ENCODE data around the gene PEPD. TPM values are rescaled to one million over a fixed set of nuclear protein-coding genes. Genes with fewer than 3 reads are reported as not detected.

The PEPD gene
- total RNA-seq, 1 experiment from 2014 or later = 148 TPM

- in situ Hi-C loops (cut with HindIII; ENCODE audit: low pct_unique_long_range_greater_than_20kb, low sequenced_read_pairs) = no loop called here
- no peak for DNase-seq (ENCODE audit: low read depth)
These were observed 173.1 kb downstream of the PEPD start for GRCh38 chr19:33348301-33349010.

DNA sequence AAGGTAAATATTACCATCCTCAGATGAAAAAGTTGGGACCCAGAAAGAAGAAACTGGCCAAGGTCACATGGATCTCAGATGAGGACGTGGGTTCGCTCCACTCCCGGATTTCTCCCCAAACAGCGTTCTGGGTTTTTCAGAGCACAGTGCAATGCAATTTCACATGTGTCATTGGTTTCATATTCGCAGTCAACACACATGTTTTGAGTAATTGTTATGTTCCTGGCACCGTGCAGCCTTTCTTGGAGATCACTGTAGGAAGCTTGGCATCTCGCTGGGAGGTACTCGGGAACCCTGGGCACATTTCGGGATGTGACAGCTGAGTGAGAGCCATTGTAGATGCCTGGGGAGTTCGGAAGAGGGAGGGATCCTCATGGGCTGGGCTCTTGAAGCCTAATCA, 174.3 kb downstream of the PEPD start:
- no peak for DNase-seq (ENCODE audit: low read depth)
- in situ Hi-C loops (cut with HindIII; ENCODE audit: low pct_unique_long_range_greater_than_20kb, low sequenced_read_pairs) = no loop called here

DNA sequence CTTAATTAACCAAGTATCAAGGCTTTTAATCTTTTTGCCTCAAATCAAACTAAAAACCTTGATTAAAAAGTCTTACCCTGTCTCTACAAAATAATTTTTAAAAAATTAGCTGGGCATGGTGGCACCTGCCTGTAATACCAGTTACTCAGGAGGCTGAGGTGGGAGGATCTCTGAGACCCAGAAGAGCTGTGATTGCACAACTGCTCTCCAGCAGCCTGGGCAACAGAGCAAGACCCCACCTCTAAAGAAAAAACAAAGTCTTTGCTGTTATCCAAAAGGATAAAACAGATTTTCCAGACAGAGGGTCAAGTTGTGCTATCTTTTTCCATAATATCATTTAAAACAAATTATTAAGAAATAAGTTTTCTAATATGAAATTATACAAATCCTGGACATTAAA, 174.9 kb downstream of the PEPD start:
- DNase-seq (ENCODE audit: low read depth) = no peak
- in situ Hi-C loops (cut with HindIII; ENCODE audit: low pct_unique_long_range_greater_than_20kb, low sequenced_read_pairs) = no loop called here

- no peak for DNase-seq (ENCODE audit: low read depth)
- in situ Hi-C loops (cut with HindIII; ENCODE audit: low pct_unique_long_range_greater_than_20kb, low sequenced_read_pairs) = no loop called here
These were observed 176.4 kb downstream of the PEPD start for GRCh38 chr19:33345163-33345562.

DNA sequence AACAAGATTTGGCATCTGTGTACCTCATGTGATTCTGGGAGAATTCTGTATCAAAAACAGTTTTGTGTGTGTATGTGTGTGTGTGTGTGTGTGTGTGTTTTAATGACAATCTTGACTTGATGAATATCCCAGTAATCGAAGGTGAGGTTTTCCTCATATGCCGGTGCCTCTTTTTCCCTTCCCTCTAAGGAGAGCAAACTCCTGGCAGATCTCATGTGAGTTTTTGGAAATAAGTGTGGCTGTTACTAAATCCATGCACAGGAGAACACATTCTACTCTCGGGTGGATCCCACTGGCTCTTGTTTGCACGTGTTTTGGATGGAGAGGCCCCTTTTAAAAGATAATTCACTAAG, 177.0 kb downstream of the PEPD start:
- in situ Hi-C loops (cut with HindIII; ENCODE audit: low pct_unique_long_range_greater_than_20kb, low sequenced_read_pairs) = no loop called here
- no peak for DNase-seq (ENCODE audit: low read depth)

DNA sequence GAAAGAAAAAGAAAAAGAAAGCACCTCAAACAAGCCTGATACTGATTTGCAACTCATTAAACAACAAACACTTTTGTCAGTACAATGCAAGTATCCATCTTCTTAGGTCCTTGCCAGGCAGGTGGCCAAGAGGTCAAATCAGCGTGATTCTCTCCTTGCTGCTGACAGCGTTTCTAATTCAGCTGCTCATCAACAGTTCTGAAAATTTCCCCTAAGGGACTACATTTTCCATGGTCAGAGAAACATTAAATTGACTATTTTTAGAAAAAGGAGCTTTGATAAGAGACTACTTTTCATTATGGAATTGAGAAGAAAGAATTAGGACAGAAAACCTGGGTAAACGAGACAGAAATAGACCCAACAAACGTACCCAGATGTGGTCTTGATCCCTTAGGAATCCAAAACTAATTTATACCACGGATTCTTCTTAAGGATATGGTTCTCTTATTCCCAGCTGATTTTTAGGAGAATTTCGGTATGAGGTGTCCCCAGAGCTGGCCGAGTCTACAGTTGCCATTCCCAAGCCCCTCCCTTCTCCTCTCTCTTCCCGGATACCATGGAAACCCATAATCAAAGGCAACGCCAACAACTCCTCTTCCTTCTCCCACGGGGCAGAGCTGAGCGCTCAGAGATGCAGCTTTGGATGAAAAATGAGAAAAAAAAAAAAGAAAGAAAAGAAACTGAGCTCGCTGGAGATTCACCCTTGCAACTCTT, 177.6 kb downstream of the PEPD start:
- no peak for DNase-seq (ENCODE audit: low read depth)
- in situ Hi-C loops (cut with HindIII; ENCODE audit: low pct_unique_long_range_greater_than_20kb, low sequenced_read_pairs) = no loop called here

- in situ Hi-C loops (cut with HindIII; ENCODE audit: low pct_unique_long_range_greater_than_20kb, low sequenced_read_pairs) = no loop called here
- no peak for DNase-seq (ENCODE audit: low read depth)
These were observed 178.3 kb downstream of the PEPD start for GRCh38 chr19:33343301-33343700.

- DNase-seq (ENCODE audit: low read depth) = no peak
- in situ Hi-C loops (cut with HindIII; ENCODE audit: low pct_unique_long_range_greater_than_20kb, low sequenced_read_pairs) = no loop called here
These were observed 180.6 kb downstream of the PEPD start for GRCh38 chr19:33340991-33341390.

GRCh38 chr19:33339016-33339984, 182.3 kb downstream of the PEPD start:
- no peak for DNase-seq (ENCODE audit: low read depth)
- in situ Hi-C loops (cut with HindIII; ENCODE audit: low pct_unique_long_range_greater_than_20kb, low sequenced_read_pairs) = no loop called here

Other genes with a start within 250 kb of the PEPD start
- gene CEBPA, start 219.3 kb downstream of the PEPD start, total RNA-seq (2014; rRNA removed; shearing (Covaris generic); ENCODE audit: low replicate concordance) = 10.7 and 16.8 TPM in 2 replicates
- 12.8 and 18.4 TPM in 2 replicates for gene CEBPG, start 148.1 kb downstream of the PEPD start, total RNA-seq (2014; rRNA removed; shearing (Covaris generic); ENCODE audit: low replicate concordance)
- not detected in 2 replicates for gene CHST8, start 100.2 kb upstream of the PEPD start, total RNA-seq (2014; rRNA removed; shearing (Covaris generic); ENCODE audit: low replicate concordance)

All from Caki2 (cell line).